LNCAP (cell line): ENCODE measurements around the gene STK25.

ENCODE experiments used
- TF ChIP-seq, protein P1 (sequence below): fragments of 450-650 bp; IDR thresholded peaks from 2 replicates; pipeline ENCODE4 v1.5.1; 2017; ENCODE audit warnings: mild to moderate bottlenecking

STK25 gene

DNA sequence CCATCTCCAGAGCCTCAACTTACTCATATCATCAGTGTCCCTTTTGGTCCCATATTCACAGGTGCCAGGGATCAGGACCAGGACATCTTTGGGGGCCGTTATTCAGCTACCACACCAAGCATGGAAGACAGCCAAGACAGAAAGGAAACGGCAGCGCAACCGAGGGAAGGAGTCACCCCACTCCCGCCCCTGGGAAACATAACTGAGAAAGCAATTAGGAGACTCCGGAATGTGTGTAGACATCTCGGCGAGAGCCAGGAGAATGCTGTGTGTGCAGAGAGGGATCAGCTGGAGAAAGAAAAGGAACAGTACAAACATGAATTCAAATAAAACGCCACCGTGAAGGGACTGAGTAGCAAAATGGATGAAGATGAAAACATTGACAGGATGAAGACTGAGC lies 36.7 kb upstream of the STK25 start:
- TF ChIP-seq, protein P1, sequence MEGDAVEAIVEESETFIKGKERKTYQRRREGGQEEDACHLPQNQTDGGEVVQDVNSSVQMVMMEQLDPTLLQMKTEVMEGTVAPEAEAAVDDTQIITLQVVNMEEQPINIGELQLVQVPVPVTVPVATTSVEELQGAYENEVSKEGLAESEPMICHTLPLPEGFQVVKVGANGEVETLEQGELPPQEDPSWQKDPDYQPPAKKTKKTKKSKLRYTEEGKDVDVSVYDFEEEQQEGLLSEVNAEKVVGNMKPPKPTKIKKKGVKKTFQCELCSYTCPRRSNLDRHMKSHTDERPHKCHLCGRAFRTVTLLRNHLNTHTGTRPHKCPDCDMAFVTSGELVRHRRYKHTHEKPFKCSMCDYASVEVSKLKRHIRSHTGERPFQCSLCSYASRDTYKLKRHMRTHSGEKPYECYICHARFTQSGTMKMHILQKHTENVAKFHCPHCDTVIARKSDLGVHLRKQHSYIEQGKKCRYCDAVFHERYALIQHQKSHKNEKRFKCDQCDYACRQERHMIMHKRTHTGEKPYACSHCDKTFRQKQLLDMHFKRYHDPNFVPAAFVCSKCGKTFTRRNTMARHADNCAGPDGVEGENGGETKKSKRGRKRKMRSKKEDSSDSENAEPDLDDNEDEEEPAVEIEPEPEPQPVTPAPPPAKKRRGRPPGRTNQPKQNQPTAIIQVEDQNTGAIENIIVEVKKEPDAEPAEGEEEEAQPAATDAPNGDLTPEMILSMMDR: no peak

DNA sequence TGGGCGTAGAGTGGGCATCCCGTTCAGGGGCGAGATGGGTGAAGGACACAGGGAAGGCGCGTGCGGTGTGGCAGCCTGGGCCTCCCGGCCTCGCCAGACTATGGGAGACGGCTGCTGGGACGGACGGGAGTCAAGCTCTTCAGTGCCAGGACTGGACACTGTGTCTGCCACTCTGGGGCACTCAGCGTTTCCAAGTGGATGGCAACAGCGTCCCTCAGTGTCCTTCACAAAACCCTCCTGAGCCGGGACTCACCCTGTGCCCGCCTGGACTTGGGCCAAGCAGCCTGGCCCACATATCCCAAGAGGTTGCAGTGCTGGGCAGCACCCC lies 33.9 kb upstream of the STK25 start:
- TF ChIP-seq, protein P1: no peak

DNA sequence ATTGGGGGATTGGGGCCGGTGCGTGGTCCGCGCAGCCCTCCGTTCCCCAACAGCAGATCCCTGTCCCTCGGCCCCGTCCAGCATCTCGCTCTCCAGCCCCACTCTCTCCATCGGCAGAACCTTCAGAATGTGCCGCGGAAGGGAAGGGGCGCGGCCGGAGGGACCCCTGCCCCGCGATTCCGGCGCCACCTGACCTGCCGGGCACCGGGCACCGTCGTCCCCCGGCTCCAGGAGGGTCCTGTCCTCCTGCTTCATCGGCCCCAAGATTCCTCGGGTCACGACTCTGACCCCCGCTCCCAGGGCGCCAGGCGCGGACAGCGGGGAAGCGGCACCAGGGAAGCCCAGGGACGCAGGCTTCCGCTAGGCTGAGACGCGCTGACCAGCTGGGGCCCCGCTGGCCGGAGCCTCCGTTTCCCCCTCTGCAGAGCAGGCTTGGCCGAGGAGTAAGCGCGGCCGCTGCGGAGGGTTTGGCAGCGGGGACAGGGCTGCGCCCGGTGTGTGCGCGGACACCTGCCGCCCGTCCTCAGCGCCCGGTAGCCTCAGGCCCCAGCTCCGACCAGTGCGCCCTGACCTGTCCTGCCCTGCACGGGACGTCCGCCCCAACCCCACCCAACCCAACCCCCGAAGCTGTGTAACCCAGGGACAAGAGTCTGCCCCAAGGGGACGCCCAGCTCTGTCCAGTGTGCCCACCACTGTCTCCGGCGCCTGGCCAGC lies 33.3 kb upstream of the STK25 start:
- TF ChIP-seq, protein P1: no peak

DNA sequence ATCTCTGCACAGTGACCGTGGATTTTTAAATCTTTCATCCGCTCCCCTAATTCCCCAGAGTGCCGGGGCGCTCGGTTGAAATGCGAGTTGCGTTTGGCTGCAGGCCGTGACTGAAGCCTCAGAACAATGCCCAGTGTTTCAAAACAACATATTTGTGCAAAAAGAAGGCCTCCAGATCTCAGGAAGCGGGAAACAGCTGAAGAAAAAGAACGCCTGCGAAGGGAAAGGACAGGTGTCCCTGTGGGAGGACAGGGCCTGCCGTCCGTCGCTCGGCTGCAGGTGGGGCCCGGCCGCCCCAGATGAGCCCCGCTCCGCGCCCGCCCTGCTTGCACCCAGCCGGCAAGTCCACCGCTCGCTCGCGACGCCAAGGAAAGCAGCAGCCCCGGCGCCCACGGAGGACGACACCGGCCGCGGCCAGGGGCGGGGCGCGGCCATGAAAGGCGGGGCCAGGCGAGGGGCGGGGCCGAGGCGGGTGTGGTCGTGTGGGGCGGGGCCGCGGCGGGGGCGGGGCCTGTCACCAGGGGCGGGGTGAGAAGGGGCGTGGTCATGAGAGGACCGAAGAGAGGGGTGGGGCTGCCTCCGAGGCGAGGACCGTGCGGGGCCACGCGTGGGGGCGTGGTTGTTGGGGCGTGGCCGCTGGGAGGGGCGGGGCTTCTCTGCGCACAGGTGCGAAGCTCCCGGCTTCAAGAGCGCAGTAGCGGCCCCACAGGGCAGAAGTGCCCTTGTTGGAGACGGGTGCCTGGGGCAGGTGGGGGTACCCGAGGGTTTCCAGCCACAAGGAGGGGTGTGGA lies 32.6 kb upstream of the STK25 start:
- TF ChIP-seq, protein P1: no peak

DNA sequence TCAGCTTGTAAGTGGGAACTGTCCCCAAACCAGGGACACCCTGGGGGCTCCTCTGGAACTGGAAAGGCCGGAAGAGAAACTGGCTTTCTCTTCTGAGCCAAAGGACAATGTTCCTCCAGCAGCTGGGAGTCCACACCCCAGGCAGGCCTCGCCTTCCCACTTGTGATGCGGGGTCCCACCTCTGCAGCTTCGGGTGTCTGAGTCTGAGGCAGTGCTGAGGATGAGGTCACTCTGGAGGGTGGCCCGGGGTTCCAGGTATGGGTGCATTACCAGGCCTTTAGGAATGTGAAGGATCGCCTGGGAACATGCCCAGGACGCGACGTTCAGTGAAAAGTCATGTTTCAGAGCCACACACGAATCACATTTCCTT lies 32.0 kb upstream of the STK25 start:
- TF ChIP-seq, protein P1: no peak

DNA sequence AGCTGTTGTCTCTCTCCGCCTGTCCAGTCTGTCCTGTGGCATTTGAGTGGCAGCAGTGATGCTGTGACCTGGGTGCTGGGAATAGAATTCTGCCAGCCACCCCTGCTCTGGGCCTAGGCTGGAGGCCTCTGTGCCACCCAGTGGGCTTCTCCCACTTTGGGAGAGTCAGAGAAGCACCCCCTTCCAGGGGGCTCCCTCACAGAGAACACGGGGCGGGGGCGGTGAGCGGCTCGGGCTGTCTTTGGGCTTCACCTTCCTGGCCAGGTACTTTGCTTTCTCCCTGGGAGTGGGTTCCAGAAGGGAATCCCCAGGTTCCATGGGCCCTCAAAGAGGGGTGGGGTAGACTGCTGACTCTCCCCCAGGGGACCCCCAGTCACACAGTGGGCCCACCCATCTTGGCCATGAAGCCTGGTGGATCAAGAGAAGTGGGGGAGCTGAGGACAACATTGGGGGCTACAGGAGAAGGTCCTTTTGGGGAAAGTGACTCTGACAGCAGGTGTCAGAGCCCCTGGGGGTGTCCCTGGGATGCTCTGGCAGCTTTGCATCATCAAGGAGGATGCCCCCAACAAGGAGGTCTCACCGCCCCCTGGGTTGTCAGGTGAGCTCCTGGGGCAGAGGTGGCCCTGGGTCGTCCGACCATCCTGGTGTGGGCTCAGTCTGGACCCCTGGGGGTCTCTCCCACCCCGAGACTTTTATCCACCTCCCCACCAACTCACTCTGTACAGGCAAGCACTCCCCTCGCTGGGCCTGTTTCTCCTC lies 31.4 kb upstream of the STK25 start:
- TF ChIP-seq, protein P1: no peak

DNA sequence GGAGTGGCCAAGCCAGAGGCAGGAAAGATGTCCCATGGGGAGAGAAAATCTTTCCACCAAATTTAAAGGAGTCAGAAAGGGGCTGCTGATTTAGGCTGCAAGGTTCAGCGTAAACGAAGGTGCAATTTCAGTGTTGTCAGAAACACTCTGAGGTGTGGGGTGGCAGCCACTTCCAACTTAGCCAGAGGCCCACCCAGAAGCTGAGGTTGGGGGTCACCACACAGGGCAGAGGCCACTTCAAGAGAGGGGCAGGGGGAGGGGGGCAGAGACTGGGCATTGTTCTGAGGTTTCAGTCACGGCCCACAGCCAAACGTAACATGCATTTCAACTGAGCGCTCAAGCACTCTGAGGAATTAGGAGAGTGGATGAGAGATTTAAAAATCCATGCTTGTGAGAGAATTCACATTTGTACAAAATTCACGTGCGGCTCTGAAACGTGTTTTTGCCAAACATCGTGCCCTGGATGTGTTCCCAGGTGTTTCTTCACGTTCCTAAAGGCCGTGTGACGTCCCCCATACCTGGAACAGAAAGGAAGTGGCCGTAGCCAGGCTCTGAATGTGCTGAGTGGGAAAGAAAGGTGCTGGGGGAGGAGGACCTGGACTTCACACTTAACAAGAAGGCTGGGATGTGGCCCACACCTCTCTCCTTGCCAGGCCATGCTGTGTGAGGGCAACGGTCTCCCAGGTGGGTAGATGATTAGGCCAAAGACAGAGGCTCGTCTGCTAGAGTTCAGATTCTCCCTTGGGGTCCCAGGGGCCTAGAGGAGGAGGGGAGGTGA lies 30.6 kb upstream of the STK25 start:
- TF ChIP-seq, protein P1: no peak
